Transverse colon (tissue), 3 donors: ENCODE data around the gene CDKAL1.

Source experiments
- CTCF ChIP-seq, 5 experiments: fragments of 200-600 bp in 3 of 5; fragments of 450-650 bp in 2 of 5; sonication (generic) in 3 of 5; IDR thresholded peaks; 1 replicate in 2 of 5; 2 replicates in 3 of 5; pipeline ENCODE4 v1.5.1; 2016 to 2017; ENCODE audit warnings: antibody characterized with exemption in 5 of 5, inconsistent platforms in 3 of 5, mild to moderate bottlenecking in 2 of 5, moderate library complexity in 1 of 5
- EP300 ChIP-seq: sonication (generic); formaldehyde crosslinking; IDR thresholded peaks from one replicate; pipeline ENCODE4 v1.6.1; 2017; ENCODE audit warnings: antibody characterized with exemption, low read depth
- POLR2A ChIP-seq: fragments of 450-650 bp; IDR thresholded peaks from one replicate; pipeline ENCODE4 v1.6.1; 2016; ENCODE audit warnings: antibody characterized with exemption, mild to moderate bottlenecking, moderate library complexity

DNA sequence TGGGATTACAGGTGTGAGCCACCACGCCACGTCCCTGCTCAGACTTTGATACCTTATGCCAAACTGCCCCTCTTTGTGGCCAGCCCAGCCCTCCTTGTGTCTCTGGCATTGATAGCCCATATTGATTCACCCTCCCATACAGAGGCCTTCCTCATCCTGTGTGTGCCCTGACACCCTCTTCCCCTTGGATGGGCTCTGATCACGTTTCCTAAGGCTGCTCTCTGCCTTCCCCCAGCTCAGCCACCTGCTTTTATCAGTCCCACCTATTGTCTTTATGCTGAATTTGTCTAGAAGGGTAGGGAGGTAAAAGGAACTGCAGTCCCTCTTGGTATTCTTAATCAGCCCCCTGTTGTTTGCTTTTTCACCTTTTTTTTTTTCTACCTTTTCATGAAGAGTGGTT, 95.9 kb downstream of the CDKAL1 start:
- TF ChIP-seq POLR2A (no peak), CTCF (IDR thresholded peaks at IDR 0.05) (no peak), EP300 (no peak)
